Measurements from ENCODE around the gene SERPINA10.

Gene SERPINA10, protein sequence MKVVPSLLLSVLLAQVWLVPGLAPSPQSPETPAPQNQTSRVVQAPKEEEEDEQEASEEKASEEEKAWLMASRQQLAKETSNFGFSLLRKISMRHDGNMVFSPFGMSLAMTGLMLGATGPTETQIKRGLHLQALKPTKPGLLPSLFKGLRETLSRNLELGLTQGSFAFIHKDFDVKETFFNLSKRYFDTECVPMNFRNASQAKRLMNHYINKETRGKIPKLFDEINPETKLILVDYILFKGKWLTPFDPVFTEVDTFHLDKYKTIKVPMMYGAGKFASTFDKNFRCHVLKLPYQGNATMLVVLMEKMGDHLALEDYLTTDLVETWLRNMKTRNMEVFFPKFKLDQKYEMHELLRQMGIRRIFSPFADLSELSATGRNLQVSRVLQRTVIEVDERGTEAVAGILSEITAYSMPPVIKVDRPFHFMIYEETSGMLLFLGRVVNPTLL

DNA sequence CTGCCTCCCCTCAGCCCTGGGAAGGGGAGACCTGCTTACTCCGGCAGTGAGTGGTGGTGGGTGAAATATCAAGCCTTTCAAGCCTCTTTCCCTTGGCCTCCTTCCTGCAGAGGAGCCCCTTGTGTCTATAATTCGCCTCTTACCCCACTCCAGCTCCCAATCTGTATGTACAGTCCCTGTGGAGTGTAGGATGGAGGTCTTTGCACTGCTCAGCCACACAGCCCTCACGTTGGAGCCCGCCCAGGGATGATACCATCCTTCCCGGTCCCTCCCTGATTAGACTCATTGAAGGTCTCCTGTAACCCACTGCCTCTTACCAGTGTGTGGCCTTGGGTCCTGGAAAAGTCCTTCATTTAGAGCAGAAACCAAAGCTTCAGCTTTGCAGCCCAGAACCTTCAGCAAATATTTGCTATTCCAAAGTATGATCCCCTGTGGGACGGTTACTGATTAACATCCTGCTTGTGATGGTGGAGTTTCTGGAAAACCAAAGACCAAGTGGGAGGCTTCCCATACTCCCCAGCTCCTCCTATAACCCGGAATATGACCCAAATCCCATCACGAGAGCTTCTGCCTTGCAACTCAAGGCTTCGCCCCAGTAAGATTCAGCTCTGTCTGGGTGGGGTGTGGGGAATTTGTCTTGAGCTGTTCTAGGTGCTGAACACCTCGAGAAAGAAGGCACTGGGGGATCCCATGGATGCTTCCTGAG, at the start of gene SERPINA10:
SERPINA10 (minus strand) TSS at position 397 of the 706 bp plus-strand sequence. CDS start 2,675 bp downstream, outside the sequence.
- DNase-seq (ENCODE audit: low spot score): no peak

DNA sequence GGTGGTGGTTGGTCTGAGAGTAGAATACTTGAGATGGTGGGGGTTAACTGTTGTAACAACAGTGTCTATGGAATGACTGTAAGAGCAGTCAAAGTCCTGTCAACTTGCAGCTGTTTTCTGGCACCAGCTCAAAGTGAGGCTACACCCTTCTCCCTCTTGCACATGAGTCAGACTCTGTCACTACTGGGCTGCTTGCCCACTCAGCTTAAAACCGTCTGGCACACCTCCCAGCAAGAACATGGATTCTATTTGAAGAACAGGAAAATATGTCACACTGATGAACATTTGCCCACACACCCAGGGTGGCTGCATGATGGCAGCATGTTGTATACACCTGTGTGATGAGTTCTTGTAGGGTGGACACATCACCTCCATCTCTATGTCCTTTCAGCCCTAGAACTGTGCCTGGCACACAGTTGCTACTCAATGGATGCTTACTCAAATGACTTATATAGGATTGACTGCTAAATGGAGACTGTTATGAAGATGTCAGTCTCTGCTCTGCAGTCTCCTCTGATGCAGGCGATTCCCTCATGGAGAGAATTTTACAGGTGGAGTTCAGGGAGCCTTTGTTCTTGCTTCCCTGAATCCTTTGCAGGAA, 49.4 kb upstream of the SERPINA10 start:
- DNase-seq (ENCODE audit: low spot score): peak; percentile 72

DNA sequence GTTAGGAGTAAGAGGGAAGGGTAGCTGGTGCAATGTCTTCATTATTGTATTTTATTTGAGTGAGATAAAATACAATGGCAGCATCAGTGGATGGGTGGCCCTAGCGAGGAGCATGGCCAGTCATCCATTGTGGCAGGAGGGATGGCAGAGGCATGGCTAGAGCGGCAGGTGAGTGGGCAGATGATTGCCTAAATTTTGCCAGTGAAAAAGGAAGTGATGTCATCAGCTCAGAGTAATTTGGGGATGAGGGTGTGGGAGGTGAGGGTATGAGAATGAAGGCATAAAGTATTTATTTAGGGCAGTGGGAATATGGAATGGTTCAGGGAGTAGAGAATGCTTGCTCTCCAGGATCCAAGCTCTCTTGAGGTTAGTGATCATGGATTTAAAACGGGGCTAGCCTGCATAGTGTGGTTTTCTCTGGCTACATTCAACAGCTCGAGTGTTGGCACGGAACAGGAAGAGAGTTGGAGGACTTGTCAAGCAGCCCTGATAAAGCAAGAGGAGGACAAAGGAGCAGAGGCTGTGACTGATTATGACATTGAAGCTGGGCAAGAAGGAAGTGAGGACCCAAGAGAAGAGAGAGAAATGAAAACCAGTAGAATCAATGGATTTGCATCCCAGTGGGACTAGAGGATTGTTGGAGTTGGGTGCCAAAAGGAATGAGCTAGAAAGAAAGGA, 48.7 kb upstream of the SERPINA10 start:
- DNase-seq (ENCODE audit: low spot score): no peak

DNA sequence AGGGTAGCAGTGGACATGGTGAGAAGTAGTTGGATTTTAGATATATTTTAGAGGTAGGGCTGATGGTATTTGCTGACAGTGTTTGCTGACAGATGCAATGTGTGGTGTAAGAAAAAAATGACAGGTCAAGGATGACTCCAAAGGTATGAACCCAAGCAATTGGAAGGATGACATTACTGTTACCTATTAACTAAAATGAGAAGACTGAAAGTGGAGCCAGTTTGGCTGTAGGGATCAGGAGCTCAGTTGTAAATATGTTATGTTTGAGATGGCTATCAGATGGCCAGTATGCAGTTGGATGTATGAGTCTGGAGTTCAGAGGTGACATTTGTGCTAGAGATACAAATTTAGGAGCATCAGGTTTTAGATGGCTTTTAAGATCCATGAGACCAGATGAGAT, 47.5 kb upstream of the SERPINA10 start:
- DNase-seq (ENCODE audit: low spot score): no peak

DNA sequence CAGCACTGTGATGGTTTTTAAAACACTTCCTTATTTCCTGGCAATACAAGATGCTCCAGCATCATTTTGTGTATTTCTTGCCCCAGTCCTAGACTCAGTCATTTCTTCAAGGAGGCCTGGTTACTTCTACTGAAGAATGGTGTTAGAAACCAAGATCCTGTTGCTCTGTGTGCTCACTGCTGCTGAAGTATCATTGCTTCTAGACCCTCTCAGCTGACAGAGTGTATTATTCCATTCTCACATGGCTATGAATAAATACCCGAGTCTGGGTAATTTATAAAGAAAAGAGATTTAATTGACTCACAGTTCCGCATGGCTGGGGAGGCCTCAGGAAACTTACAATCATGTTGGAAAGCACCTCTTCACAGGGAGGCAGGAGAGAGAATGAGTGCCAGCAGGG, 45.0 kb upstream of the SERPINA10 start:
- no peak for DNase-seq (ENCODE audit: low spot score)

DNA sequence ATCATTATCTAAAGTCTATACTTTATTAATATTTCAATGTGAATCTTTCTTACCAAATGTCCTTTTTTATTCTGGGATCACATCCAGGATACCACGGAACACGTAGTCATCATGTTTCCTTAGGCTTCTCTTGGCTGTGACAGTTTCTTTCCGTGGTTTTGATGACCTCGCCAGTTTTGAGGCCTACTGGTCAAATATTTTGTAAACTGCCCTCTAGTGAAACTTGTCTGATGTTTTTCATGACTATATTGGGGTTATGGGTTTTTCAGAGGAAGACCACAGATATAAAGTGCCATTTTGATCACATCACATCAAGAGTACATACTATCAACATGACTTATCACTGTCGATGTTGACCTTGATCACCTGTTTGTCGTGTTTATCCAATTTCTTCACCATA, 44.2 kb upstream of the SERPINA10 start:
- DNase-seq (ENCODE audit: low spot score): no peak

DNA sequence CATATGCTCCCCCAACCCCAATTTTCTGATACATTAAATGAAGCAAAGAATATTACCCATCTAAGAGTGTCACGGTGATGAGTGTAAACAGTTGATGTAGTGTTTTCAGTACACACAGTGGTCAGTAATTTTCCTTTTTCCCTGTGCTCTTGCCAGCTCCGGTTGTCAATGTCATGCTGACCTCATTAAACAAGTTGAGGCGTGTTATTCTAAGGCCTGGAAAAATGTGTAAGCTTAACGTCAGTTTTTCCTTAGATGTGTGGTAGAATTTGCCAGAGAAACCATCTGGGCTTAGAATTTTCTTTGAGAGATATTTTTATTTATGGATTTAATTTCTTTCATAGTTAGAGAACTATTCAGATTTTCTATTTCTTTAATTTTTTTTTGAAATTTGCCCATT, 41.8 kb upstream of the SERPINA10 start:
- no peak for DNase-seq (ENCODE audit: low spot score)

DNA sequence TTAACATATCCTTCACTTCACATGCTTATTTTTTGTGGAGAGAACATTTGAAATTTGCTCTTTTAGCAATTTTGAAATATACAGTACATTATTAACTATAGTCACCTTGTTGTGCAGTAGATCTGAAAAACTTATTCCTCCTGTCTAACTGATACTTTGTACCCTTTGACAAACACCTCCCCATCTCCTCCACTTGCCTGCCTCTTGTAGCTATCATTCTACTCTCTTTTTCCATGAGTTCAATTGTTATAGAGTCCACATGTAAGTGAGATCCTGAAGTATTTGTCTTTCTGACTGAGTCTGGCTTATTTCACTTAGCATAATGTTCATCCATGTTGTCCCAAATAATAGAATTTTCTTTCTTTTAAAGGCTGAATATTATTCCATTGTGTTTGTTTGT, 39.5 kb upstream of the SERPINA10 start:
- no peak for DNase-seq (ENCODE audit: low spot score)

DNA sequence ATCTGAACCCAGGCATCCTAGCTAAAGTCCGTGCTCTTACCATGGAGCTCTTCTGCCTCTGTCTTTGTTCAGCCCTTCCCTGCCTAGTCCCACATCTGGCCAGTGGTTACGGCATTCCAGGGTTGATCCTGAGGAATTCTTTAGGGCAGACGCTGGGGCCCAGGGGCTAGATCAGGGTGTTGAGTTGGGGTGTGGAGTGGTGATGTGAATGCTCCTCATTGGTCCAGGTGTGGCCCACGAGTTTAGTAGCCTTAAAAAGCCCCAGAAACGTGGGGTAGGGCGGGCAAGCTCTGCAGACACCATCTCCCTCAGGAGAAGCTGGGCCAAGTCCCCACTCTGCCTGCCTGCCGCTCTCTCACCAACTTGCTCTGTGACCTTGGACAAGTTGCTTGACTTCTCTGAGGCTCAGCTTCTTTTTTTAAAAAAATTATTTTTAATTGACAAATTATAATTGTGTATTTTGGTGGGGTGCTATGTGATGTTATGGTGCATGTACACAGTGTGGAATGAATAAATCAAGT, 39.1 kb upstream of the SERPINA10 start:
- no peak for DNase-seq (ENCODE audit: low spot score)

DNA sequence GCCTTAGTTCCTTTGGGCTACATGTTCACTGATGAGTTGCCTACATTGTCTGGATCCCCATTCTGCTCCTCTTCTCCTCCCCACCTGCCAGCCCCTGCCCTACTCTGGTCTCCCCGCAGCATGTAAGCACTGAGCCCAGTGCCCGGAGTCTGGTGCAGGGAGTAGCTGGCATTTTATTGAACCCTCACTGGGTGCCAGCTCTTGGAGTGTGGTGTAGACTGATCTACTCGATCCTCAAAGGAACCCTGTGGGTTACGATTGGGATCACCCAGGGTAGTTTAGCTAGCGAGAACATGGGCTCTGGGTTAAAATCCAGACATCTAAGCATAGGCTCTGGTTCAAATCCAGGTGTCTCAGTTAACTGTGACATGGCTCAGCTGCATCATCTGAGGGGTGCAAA, 38.4 kb upstream of the SERPINA10 start:
- DNase-seq (ENCODE audit: low spot score): no peak

DNA sequence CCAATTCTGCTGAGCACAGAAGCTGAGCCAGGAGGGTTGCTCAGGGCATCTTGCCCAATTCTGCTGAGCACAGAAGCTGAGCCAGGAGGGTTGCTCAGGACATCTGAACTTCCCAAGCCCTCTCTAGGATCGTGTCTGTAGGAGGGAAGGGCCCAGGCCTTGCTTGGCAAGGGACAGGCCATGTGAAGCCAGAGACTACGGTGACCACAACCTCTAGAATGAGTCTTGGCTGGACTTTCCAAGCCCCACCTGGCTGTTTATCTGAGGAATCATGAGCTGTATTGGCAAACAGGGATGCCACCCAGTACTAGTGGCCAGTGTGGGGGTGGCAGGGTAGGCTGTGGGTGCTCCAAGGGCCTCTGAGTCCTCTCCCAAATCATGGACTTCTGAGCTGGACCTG, 37.8 kb upstream of the SERPINA10 start:
- DNase-seq (ENCODE audit: low spot score): no peak

DNA sequence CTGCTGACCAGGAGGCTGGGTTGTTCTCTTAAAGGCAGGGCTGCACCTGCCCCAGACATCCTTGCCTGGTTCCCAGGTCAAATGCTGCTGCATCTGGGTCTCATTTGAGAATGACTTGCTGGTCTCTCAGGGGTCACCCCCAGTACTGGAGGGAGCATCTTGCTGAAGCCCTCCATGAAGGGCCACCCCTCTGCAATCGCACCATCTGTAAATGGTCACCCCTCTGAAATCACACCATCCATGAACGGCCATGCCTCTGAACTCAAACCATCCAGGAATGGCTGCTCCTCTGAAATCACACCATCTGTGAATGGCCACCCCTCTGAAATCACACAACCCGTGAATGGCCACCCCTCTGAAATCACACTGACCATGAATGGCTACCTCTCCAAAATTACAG, 37.4 kb upstream of the SERPINA10 start:
- DNase-seq (ENCODE audit: low spot score): no peak

DNA sequence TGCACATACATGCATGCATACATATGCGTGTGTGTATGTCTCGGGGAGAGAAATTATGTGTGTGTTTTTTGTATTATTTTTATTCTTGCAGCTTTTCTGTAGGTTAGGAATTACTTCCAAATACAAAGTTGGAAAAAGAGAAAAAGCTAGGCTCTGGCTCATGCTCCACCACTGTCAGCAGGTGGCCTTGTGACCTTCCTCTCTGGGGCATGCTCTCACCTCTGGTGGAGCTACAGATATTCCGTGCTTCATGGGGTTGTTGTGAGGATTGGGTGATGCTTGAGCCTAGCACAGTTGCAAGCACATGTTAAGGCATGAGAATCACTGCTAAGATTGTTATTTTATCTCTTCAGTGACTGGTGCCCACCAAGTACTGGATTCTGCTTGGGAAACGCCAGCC, 36.8 kb upstream of the SERPINA10 start:
- DNase-seq (ENCODE audit: low spot score): no peak

DNA sequence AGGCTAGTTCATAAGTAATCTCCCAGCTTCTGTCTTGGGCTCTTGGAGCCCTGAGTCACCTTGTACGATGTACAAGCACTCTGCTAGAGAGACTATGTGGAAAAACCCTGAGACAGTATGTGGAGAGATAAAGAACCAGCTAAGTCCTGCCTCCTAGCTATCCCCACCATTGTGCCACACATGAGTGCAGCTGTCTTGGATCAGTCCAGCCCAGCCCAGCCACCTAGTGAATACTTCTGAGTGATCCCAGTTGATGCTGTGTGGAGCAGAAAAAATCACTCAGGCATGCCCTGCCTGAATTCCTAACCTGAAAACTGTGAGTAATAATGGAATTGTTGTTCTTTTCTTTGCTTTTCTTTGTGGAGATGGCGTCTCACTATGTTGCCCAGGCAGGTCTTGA, 35.1 kb upstream of the SERPINA10 start:
- no peak for DNase-seq (ENCODE audit: low spot score)

DNA sequence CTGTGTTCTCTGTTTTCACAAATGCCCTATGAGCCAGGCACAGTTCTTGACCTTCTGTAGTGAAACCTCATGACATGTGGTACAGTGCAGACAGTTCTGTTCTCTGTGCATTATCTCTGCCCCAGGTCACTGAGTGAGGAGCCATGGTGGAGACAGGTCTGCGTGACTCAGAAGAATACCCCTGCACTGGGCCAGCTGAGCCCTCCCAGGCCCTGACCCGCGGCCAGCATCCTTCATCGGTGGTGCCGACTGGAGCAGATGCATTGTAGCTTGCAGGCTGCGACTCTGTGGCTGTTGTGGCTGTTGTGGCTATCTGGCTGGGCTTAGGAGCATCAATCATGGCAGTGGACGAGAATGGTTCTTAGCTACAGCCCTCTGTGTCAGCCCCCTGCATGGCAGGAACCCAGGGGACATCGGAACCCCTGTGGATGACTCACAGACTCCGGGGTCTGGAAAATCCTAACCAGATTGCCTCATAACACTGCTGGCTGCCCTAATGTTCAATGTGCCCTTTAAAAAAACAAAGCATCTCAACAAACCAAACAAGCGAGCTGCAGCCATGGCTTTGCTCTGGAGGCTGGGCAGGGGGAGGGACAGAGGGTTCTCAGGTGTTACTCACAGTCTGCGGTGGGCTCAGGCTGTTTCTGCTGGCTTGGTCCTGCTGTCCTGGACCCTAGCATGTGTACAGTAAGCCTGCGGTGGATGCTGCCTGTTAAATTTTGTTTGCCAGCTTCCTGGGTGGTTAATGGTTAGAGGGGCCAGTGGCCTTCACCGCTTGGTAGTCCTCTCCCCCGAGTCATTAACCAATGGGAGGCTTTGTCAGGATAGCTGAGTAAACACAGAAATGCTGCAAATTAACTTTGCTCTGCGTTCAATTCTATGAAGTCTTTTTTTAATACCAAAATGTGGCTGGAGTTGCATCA, 29.8 kb upstream of the SERPINA10 start, which contains the start of gene SERPINA6:
SERPINA6 (minus strand) TSS at position 689 of the 923 bp plus-strand sequence. CDS start 8,688 bp downstream, outside the sequence.
- DNase-seq (ENCODE audit: low spot score): no peak

DNA sequence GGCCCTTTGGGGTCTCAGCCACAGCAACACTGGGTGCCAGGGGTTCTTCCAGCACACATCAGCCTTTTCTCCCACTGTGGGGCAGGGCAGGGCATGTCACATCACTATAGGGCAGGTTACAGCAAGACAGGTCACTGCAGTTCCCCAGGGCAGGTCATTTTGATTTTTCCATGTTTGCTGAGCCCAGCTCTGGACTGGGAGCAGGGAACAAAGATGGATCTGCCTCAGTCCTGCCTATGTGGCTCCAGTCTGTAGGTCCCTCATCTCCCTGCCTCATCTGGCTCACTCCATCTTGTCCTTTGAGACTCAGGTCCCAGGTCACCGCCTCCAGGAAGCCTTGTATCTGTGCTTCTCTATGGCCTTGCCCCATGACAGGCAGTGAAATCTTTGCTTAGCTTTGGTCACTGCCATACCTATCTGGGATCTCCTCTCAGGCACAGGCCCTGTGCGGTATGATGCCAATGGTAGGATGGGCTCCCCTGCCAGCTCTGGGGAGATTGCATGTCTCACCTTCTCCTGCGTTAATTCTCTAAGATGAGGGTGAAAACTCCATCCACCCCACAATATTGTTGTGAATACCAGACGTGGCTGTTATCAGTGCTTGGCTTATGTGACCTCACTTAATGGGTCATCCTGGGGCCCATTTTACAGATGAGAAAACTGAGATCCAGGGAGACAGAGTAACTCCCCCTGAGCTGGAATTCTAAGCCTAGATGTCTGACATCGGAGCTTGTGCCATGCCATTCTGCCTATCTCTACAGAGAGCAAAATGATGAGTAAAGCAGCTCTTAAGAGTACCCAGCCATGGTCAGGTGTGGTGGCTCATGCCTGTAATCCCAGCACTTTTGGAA, 28.6 kb upstream of the SERPINA10 start:
- no peak for DNase-seq (ENCODE audit: low spot score)

DNA sequence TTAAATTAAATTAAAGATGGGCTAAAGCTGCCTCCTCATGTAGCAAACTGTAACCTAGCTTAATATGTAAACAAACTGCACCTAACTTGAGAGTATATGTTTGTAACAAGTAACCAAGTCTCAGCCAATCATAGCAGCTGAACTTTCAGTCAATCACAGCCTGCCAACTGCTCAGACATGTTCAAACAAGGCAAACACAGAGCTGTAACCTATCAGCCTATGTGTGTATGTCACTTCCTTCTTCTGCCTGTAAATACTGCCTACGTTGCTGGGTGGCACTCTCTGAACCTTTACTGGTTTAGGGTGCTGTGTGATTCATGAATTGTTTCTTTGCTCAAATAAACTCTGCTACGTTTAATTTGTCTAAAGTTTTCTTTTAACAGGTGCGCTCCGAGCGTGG, 27.2 kb upstream of the SERPINA10 start:
- no peak for DNase-seq (ENCODE audit: low spot score)

DNA sequence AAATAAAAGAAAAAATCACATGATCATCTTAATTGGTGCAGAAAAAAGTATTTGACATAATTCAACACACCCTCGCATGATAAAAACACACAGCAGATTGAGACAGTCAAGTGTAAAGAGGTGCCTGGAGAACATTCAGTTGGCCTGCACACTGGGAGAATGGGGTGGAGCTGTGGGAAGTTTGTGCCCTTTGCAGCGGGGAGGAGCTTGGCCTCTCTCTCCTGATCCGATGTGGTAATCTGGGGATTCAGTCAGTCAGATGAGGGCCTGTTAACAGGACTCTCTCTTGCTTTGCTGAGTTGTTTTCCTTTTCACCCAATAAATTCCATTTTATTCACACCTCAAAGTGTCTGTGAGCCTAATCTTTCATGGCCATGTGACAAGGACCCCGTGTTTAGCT, 24.2 kb upstream of the SERPINA10 start:
- DNase-seq (ENCODE audit: low spot score): no peak

DNA sequence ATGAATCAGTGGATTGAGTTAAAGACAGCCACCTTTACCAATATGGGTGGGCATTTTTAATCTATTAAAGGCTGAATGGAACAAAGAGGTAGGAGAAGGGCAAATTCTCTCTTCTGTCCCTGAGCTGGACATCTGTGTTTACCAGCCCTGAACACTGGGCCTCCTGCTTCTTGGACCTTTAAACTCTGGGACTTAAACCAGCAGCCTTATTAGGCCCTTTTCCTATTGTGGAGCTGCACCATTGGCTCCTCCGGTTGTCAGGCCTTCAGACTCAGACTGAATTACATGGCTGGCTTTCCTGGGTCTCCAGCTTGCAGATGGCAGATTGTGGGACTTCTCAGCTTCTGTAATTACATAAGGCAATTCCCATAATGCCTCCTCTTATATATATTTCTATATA, 23.6 kb upstream of the SERPINA10 start:
- DNase-seq (ENCODE audit: low spot score): no peak

DNA sequence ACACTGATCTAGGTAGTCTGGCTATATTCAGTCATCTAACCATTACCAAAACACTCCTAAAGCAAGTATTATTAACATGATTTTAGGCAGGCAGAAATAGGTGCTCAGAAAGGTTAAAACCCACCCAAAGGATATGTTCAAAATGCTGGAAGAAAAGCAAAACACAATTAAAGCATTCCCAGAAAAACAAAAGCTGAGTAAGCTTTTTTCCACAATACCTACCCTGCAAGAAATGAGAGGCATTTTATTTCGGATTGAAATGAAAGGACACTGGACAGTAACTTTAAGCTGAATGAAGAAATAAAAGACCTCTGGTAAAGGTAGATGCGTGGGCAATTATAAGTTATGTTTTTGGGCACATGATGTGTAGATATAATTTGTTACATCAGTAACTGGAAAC, 21.8 kb upstream of the SERPINA10 start:
- no peak for DNase-seq (ENCODE audit: low spot score)

All from kidney capillary endothelial cell (primary cell).